AG09309 (cell line): Measurements from ENCODE around the gene DIPK2B.
A peak's percentile ranks its signal among the peaks of the same experiment; 100 is the strongest.

Source experiments
- DNase-seq: peaks from one replicate; pipeline ENCODE4 v3.0.0-alpha.2; 2010; ENCODE audit warnings: low read depth
- H3K4me3 ChIP-seq: 2 replicates; pipeline ENCODE4 v1.5.1; 2011; ENCODE audit warnings: mild to moderate bottlenecking, low read depth, low read length, moderate library complexity; ENCODE audit not compliant: control insufficient read depth
- TF ChIP-seq, protein P1 (sequence below): IDR thresholded peaks from 2 replicates; pipeline ENCODE4 v1.5.1; 2011; ENCODE audit warnings: mild to moderate bottlenecking, low read depth, low read length, inconsistent platforms; ENCODE audit not compliant: insufficient read depth, control insufficient read depth; ENCODE audit errors: missing control alignments

Gene DIPK2B

DNA sequence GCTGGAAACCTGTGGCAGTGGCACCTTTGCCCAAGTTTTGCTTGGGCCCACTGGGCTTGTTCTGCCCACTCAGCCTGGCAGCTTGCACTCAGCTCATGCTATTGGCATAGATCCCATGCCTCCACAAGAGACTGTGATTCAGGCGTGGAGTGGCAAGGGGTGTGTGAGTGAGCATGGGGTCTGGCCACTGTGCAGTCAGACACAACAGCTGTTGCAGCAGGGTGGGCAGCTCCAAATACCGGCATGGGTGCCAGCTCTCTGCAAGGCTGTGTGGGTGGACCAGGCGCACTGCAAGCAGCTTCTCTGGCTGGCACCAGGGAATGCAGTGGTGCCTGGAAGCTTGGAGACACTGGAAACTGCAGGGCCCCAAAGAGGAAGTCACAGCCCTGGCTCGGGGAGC lies 27.4 kb upstream of the DIPK2B start:
- TF ChIP-seq, protein P1, sequence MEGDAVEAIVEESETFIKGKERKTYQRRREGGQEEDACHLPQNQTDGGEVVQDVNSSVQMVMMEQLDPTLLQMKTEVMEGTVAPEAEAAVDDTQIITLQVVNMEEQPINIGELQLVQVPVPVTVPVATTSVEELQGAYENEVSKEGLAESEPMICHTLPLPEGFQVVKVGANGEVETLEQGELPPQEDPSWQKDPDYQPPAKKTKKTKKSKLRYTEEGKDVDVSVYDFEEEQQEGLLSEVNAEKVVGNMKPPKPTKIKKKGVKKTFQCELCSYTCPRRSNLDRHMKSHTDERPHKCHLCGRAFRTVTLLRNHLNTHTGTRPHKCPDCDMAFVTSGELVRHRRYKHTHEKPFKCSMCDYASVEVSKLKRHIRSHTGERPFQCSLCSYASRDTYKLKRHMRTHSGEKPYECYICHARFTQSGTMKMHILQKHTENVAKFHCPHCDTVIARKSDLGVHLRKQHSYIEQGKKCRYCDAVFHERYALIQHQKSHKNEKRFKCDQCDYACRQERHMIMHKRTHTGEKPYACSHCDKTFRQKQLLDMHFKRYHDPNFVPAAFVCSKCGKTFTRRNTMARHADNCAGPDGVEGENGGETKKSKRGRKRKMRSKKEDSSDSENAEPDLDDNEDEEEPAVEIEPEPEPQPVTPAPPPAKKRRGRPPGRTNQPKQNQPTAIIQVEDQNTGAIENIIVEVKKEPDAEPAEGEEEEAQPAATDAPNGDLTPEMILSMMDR = no peak
- H3K4me3 ChIP-seq = no peak overlapping the region

DNA sequence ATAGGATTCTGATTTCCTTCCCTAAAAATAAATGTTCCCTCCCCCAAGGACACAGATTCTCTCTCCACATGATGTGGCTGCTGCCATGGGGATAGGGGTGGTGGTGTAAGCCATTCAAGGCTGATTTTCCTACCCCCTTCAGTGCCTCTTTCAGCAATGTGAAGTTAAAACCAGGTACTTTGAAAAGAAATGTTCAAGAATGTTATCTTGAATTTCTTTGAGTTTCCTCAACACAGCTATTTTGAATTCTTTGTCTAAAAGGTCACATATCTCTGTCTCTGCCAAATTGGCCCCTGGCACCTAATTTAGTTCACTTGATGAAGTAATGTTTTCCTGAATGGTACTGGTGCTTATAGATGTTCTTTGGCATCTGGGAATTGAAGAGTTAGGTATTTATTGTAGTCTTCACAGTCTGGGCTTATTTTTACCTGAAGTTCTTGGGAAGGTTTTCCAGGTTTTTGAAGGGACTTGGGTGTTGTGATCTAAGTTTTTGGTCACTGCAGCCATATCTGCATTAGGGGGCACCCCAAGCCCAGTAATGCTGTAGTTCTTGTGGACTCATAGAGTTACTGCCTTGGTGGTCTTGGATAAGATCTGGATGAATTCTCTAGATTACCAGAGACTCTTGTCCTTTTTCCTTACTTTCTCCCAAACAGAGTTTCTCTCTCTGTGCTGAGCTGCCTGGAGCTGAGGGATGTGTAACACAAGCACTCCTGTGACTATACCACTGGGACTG lies 7.6 kb upstream of the DIPK2B start:
- H3K4me3 ChIP-seq = no peak overlapping the region
- no peak for DNase-seq
- TF ChIP-seq, protein P1 = peak; percentile 6

More for the DNA sequence above, 27.4 kb upstream of the DIPK2B start:
- DNase-seq = no peak

DNA sequence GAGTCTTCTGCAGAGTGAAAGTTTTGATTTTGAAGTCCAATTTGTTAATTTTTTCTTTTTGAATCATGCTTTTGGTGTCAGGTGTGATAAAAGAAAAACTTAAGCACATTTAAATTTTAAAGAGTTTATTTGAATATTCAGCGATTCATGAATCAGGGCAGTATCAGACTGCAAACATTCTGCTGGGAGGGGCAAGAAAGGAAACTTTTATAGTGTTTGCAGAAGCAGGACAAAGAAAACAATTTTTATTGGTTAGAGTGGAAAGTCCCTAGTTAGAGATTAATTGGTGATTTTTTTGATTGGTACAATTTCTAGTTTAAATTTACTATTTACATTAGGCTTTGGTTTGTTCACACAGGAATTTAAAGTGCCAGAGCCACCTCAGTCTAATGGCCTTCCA lies 1.5 kb upstream of the DIPK2B start:
- H3K4me3 ChIP-seq = no peak overlapping the region
- no peak for DNase-seq
- TF ChIP-seq, protein P1 = no peak

DNA sequence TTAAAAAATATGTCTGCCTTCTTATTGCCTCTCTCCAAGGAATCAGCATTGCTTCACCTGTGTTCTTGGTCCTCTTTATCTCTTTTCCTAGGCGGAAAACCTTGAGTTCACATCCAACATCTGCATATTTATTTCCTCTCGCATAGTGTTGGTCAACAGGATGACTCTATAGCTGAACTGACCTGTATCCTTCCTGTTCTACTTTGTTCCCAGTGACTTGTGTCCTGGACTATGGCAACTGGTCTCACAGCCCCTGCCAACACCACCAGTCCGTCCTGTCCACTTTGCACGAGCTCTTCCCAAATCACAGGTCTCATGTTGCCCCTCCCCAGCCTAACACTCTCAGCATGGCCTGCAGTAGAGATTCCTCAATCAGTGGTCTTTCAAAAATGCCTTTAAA lies 2.0 kb downstream of the DIPK2B start:
- no peak overlapping the region for H3K4me3 ChIP-seq
- TF ChIP-seq, protein P1 = no peak
- DNase-seq = no peak

DNA sequence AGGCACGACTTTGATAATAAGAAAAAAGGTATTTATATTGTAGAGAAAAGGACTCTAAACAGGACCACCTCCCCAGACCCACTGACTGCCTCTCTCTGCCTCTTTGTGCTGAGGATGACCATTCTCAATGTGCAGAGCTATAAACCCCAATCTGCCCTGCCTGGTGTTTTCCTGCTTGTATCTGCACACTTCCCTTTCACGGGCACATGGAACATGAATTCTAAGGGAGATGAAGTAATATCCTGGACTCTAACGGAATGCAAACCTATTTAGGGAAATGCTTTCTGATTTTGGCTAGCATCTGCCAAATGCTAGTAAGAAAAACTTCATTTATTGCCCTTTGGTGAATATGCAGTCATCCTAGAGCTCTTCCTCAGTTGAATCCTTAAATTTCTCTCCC lies 2.4 kb downstream of the DIPK2B start:
- DNase-seq = no peak
- TF ChIP-seq, protein P1 = no peak
- no peak overlapping the region for H3K4me3 ChIP-seq

DNA sequence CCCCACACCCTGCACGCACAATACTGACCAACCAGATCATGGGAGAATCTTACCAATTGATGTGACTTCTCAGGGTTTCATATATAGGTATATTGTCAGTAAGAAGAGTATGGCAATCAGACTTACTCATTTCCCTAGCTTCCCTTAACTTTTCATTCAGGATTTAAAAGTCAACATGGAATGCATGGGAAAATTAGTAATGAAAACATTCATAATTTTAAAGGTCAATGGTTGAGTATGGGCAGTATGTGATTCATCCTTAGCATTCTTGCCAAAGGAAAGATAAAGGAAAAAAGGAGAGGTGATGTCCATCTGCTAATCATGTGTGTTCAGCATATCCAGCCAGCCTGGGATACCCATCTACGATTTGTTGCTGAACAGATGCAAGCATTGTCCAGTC lies 4.0 kb downstream of the DIPK2B start:
- peak; percentile 29 for DNase-seq
- no peak overlapping the region for H3K4me3 ChIP-seq
- TF ChIP-seq, protein P1 = no peak
